ENCODE measurements around the gene FOXP1. TPM values are rescaled to one million over a fixed set of nuclear protein-coding genes. Genes with fewer than 3 reads are reported as not detected.

FOXP1 gene
- total and polyA plus RNA-seq, 2 donors (not counting 1 experiment from before 2014, with no cell fraction given) = 91.1 to 508 TPM

- TF ChIP-seq EZH2 (IDR thresholded peaks at IDR 0.05; ENCODE audit: borderline replicate concordance, insufficient read depth, low read depth, low read length, poor library complexity, severe bottlenecking) (no peak), CTCF (IDR thresholded peaks at IDR 0.05) (no peak)
- no peak overlapping the region for H3K4me3 ChIP-seq (ENCODE audit: control extremely low read depth in 1 of 5, extremely low read depth in 1 of 5, insufficient read depth in 1 of 5, low read depth in 2 of 5, low read length in 4 of 5)
- H3K4me3 Mint-ChIP-seq = no peak overlapping the region
- H4K20me1 ChIP-seq (ENCODE audit: control insufficient read depth, insufficient read depth, low read length, poor library complexity, severe bottlenecking) = no peaks in the 10 kb centered on the region
- peak overlapping the region; percentile 81 for H3K27ac Mint-ChIP-seq
- no peaks in the 10 kb centered on the region for H3K9me3 ChIP-seq (ENCODE audit: control extremely low read depth in 1 of 3, control insufficient read depth in 2 of 3, insufficient read depth in 1 of 3, low read length in 2 of 3)
- ChIA-PET POLR2A (interaction anchor here (1.1 kb wide), 1 partner anchor 120 kb away, joined by 3 read pairs; no protein-coding TSS in a partner anchor), CTCF (no interaction called here)
- H3K9me3 Mint-ChIP-seq (ENCODE audit: insufficient read depth) = no peaks in the 10 kb centered on the region
- H3K36me3 ChIP-seq (replicated peaks in 1 of 2; ENCODE audit: control extremely low read depth in 1 of 2, control insufficient read depth in 1 of 2, extremely low read depth in 1 of 2, insufficient read depth in 2 of 2, low read length in 1 of 2) = peaks cover 2 to 35% of the 10 kb centered on the region in 2 experiments
- ATAC-seq (ENCODE audit: low read depth) (no peak), DNase-seq (no peak)
- H3K27me3 ChIP-seq (replicated peaks in 1 of 4; ENCODE audit: control extremely low read depth in 1 of 4, control insufficient read depth in 3 of 4, insufficient read depth in 4 of 4, low read length in 3 of 4) = no peaks in the 10 kb centered on the region
- no peak overlapping the region for H2AFZ ChIP-seq (ENCODE audit: insufficient read depth, low read depth, low read length, poor library complexity, severe bottlenecking)
- H3K4me2 ChIP-seq (replicated peaks; ENCODE audit: low read depth, low read length, poor library complexity, severe bottlenecking) = no peak overlapping the region
- H3K4me1 Mint-ChIP-seq = peaks cover 72% of the 10 kb centered on the region
- H3K27me3 Mint-ChIP-seq = no peaks in the 10 kb centered on the region
- H3K9ac ChIP-seq (ENCODE audit: low read length) = no peak overlapping the region
- peaks cover 79% of the 10 kb centered on the region for H3K79me2 ChIP-seq (ENCODE audit: control insufficient read depth, insufficient read depth, low read length)
- 100% methylated on average over 3 of the region's 5 CpGs for WGBS (ENCODE audit: insufficient coverage)
- intact Hi-C loops (cut with micrococcal nuclease) = loop anchor here (5.0 kb wide), 1 partner anchor 133 kb away; no protein-coding TSS in a partner anchor
- peaks cover 41 to 48% of the 10 kb centered on the region in 2 donors for H3K4me1 ChIP-seq (ENCODE audit: control insufficient read depth in 2 of 2, insufficient read depth in 2 of 2, low read length in 2 of 2)
- H3K27ac ChIP-seq (ENCODE audit: low read length in 2 of 2) = peak overlapping the region in 1 of 2 donors; percentile 73
These were observed 488.8 kb downstream of the FOXP1 start for GRCh38 chr3:71094658-71095209.

DNA sequence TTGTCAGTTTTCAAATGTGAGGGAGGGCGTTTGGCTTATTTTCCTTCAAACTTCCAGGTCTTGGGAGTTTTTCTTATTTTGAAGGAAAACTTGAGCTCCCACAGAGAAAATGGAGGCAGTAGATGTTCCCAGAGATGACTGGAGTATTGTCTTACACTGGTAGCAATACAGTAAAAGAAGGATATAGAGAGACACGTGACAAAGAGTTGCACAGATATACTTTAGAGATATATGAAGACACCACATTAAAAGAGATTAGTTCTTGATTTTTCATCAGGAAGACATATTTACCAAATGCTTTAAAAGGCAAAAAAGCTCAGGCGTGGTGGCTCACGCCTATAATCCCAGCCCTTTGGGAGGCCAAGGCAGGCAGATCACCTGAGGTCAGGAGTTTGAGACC lies 490.9 kb downstream of the FOXP1 start:
- Mint-ChIP-seq H3K4me1 (peaks cover 80% of the 10 kb centered on the region), H3K9me3 (ENCODE audit: insufficient read depth) (no peaks in the 10 kb centered on the region), H3K27ac (peak overlapping the region; percentile 62), H3K4me3 (peak overlapping the region; percentile 35), H3K27me3 (no peaks in the 10 kb centered on the region)
- Histone ChIP-seq H3K4me3 (ENCODE audit: control extremely low read depth in 1 of 5, extremely low read depth in 1 of 5, insufficient read depth in 1 of 5, low read depth in 2 of 5, low read length in 4 of 5) (no peak overlapping the region), H3K36me3 (replicated peaks in 1 of 2; ENCODE audit: control extremely low read depth in 1 of 2, control insufficient read depth in 1 of 2, extremely low read depth in 1 of 2, insufficient read depth in 2 of 2, low read length in 1 of 2) (peaks cover 2 to 25% of the 10 kb centered on the region in 2 experiments), H3K27ac (ENCODE audit: low read length in 2 of 2) (peak overlapping the region; percentile 54 to 91), H3K9ac (ENCODE audit: low read length) (no peak overlapping the region), H4K20me1 (ENCODE audit: control insufficient read depth, insufficient read depth, low read length, poor library complexity, severe bottlenecking) (no peaks in the 10 kb centered on the region), H3K4me1 (ENCODE audit: control insufficient read depth in 2 of 2, insufficient read depth in 2 of 2, low read length in 2 of 2) (peaks cover 61 to 68% of the 10 kb centered on the region in 2 donors), H3K9me3 (ENCODE audit: control extremely low read depth in 1 of 3, control insufficient read depth in 2 of 3, insufficient read depth in 1 of 3, low read length in 2 of 3) (peaks cover 0 to 4% (median 0%) of the 10 kb centered on the region in 3 donors), H3K79me2 (ENCODE audit: control insufficient read depth, insufficient read depth, low read length) (peaks cover 79% of the 10 kb centered on the region), H2AFZ (ENCODE audit: insufficient read depth, low read depth, low read length, poor library complexity, severe bottlenecking) (no peak overlapping the region), H3K4me2 (replicated peaks; ENCODE audit: low read depth, low read length, poor library complexity, severe bottlenecking) (peak overlapping the region; percentile 28), H3K27me3 (replicated peaks in 1 of 4; ENCODE audit: control extremely low read depth in 1 of 4, control insufficient read depth in 3 of 4, insufficient read depth in 4 of 4, low read length in 3 of 4) (no peaks in the 10 kb centered on the region)
- CTCF ChIA-PET = interaction anchor here (0.6 to 1.0 kb wide), 2 partner anchors 36 to 49 kb away, joined by 4 to 5 read pairs; no protein-coding TSS in a partner anchor
- ATAC-seq (ENCODE audit: low read depth) (no peak), DNase-seq (no peak)
- no CpG with 5 or more reads among the region's 4 CpGs for WGBS (ENCODE audit: insufficient coverage)
- POLR2A ChIA-PET = interaction anchor here (0.8 kb wide), 1 partner anchor 37 kb away, joined by 3 read pairs; no protein-coding TSS in a partner anchor
- intact Hi-C loops (cut with micrococcal nuclease) = loop anchor here (5.0 kb wide), 1 partner anchor 135 kb away; no protein-coding TSS in a partner anchor
- TF ChIP-seq CTCF (IDR thresholded peaks at IDR 0.05) = no peak
- no peak for TF ChIP-seq EZH2 (IDR thresholded peaks at IDR 0.05; ENCODE audit: borderline replicate concordance, insufficient read depth, low read depth, low read length, poor library complexity, severe bottlenecking)

Data from B cell (primary cell).